Dedifferentiated amniotic fluid mesenchymal stem cell (primary cell): Measurements from ENCODE around the gene MME.

Source experiments
- DNase-seq: peaks from one replicate; pipeline ENCODE4 v3.0.0-alpha.2; 2016; ENCODE audit errors: extremely low spot score

Gene MME

DNA sequence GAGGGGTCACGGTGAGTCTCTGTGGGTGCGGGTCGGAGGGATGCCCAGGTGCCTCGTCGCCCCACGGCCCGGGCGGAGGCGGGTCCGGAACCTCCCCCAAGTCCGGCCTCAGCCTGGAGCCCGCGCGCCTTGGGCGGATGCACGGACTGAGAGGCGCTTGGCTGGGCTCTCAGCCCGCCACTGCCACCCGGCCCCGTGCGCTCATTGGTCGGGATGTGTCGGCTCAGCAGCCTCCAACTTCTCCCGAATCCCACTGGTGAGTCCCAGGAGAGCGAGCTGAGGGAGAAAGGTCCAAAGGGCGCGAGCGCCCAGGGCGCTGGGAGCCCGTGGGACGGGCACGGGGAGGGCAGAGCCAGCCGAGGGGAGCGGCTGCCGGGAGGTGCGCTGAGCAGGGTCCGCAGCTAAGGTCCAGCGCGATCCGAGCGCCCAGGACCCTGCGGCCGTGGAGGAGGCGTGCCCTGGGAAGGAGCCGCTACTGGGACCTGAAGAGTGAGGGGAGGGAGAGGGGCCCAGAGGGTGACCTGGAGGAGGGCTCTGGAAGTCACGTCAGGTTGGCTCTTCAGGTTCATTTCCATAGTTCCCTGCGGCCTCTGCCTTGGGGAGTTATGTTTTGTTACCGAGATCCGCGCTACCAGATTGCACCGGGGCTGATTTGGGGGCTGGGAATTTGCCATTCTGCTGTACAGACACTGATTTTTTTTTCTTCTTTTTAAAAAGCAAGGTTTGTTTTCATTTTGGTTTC is at the start of gene MME:
TSS of gene MME (plus strand) at position 574 of the 742 bp plus-strand sequence. CDS start 3,849 bp downstream, outside the sequence.
- peak; percentile 54 for DNase-seq

DNA sequence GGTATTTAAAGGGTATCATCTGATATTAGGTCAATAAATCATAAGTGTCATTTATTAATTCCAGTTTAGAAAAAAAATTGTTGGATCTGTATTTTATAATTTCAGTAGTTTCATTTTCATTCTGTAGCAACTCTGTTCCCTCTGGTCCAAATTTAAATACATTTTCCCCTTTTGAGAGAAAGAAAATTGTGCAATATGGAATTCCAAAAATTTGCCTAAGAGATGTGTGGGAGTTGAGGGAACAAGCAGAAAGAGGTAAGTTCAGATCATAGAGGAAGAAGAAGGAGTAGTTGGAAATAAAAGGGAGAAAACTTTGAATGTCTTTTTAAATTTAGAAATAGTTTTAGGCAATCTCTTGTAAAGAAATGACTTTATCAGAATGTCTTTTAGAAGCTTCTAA is 48.9 kb upstream of the MME start:
- peak; percentile 63 for DNase-seq

- DNase-seq: peak; percentile 59
Measured at GRCh38 chr3:155032918-155033317, 47.2 kb upstream of the MME start.

- no peak for DNase-seq
Measured at GRCh38 chr3:155034786-155035185, 45.3 kb upstream of the MME start.

DNA sequence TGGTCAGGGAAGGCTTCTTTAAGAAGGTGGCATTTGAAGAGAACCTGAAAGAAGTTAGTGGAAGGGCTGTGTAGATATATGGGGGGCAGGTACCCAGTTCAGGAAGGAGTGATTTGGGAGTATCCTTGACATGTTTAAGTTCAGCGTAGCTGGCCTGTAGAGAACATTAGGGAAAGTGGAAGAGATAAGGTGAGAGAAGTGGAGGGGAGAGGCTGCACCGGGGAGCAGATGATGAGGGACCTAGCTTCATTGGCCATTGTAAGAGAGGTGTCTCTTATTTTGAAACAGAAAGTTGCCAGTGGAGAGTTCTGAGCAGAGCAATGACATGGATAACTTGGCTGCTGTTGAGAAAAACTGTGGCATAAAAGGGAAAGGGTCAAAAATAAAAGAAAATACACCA is 44.6 kb upstream of the MME start:
- no peak for DNase-seq

DNA sequence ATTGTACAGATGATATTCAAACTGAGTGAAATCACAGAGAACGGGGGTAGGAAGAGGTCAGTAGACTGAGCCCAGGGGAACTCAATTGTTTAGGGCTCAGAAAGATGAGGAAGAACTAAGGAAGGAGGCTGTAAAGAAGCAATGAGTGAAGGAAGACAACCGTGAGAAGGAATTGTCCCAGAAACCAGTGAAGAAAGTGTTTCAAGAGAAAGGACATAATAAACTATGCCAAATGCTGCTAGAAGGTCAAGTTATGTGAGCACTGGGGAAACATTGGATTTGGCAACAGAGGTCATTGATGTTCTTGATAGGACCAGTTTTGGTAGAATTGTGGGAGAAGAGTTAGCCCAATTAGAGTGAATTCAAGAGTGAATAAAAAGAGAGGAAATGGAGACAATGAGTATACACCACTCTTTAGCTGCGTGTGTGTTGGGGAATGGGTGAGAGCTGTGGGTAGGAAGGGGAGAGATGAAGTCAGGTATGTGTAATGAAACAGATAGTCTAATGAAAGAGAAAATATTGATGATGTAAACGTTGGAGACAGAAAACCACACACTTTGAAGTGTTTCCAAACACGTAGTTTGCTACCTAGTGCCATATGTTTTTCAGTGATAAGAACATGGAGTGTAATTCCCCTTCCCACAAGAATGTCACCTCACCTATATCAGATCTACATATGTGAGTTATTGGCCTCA is 42.5 kb upstream of the MME start:
- DNase-seq: no peak

GRCh38 chr3:155038203-155038554 is 41.9 kb upstream of the MME start:
- no peak for DNase-seq

GRCh38 chr3:155046935-155047334 is 33.2 kb upstream of the MME start:
- DNase-seq: no peak

DNA sequence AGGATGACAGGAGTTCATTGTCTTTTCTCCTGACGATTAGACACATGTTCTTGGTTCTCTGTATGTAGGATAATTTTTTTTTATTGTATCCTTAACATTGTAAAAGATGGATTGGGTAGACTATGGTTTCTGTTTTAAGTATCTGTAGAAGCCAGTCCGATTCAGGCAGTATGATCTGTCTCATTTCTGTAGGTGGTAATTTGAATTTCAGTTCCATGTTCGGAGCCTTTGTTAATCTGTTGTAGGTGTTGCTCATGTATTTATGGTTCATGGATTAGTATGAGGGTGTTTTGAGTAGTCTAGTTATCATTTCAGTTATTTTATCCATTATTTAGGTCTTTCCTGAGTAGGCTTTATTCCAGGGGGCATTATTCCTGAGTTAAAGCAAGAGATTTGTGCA is 32.4 kb upstream of the MME start:
- no peak for DNase-seq

DNA sequence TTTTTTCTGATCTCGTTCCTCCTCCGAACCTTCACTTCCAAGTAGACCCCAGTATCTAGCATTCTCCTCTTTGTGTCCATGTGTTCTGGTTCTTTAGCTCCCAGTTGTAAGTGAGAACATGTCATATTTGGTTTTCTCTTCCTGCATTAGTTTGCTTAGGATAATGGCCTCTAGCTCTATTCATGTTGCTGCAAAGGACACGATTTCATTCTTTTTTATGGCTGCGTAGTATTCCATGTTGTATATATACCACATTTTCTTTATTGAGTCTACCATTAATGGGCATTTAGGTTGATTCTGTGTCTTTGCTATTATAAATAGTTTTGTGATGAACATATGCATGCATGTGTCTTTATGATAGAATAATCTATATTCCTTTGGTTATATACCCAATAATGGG is 30.2 kb upstream of the MME start:
- no peak for DNase-seq

DNA sequence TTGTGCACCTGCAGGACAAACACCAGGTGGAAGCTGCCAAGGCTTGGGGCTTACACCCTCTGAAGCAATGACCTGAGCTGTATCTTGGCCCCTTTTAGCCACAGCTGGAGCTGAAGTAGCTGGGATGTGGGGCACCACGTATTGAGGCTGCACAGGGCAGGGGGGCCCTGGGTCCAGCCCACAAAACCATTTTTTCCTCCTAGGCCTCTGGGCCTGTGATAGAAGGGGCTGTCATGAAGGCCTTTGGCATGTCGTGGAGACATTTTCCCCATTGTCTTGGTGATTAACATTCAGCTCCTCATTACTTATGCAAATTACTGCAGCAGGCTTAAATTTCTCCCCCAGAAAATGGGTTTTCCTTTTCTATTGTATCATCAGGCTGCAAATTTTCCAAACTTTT is 27.6 kb upstream of the MME start:
- no peak for DNase-seq

GRCh38 chr3:155053756-155054155 is 26.4 kb upstream of the MME start:
- DNase-seq: no peak

DNA sequence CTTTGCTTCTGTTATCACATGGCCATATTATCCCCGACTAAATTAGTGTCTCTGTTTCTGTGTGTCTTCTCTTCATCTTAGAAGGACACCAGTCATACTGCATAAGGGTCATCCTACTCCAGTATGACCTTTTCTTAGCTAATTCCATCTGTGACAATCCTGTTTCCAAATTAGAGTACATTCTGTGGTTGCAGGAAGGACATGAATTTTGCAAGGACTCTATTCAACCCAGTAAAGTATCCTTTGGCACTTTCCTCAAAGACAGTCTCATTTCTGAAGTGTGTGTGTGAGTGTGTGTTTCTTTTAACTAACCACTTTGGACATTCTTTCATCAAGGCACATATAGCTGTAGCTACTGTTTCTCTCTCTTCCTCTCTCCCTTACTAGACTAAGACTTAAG is 15.2 kb upstream of the MME start:
- DNase-seq: no peak

- peak; percentile 33 for DNase-seq
Measured at GRCh38 chr3:155065537-155065936, 14.6 kb upstream of the MME start.

GRCh38 chr3:155069729-155070128 is 10.4 kb upstream of the MME start:
- no peak for DNase-seq

DNA sequence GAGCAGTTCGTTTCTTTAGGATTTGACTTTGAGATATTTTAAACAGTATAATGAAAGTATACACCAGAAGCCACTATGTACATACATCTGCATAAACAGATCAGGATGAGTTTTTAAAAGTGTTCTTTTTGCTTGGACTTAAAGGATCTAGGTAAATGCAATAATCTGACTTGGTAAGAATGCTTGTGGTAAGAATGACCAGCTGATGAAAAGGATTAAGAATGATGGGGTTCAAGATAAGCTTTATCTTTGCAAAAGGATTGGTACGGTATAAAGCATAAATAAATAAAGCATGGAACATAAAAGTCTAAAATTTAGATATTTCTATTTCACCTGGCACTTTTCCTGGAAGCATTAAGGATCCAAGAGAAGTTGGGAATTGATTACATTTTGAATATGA is 9.8 kb upstream of the MME start:
- DNase-seq: no peak

- peak; percentile 93 for DNase-seq
Measured at GRCh38 chr3:155070932-155071387, 9.2 kb upstream of the MME start.

- no peak for DNase-seq
Measured at GRCh38 chr3:155075200-155075599, 4.9 kb upstream of the MME start.

- no peak for DNase-seq
Measured at GRCh38 chr3:155076888-155077287, 3.2 kb upstream of the MME start.

DNA sequence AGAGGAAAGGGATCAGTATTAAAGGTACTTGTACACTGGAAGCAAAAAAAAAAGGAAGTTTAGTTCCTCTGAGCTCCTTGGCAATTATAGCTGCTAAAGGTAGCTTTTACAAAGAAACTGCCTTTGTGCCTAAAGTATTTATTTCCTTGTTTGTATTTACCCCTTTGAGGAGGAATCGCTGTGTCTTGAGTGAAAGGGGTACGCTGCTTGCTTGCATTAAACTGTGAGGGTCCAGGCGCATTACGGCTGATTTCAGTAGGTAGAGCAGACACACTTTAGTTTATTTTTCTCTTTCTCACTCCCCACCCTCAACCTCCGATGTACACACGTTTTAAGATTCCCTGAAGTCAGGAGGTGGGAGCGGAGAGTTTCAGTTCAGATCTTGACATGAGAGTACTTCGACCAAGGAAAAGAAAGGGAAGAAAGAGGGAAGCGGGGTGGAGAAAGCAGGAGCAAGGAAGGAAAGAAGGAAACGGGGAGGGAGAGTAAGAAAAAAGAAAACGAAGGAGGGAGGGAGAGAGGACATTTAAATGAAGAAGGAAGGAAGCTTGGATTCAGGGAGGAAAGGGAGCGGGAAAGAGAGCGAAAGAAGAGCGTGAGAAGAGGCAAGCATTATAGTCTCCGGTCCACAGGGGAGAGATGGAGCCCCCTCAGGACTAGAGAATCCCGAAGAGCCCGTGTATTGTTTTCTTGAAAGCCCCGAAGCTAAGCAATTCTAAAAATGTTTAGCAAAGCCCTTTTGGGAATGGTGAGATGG is 1.2 kb upstream of the MME start:
- DNase-seq: no peak

- DNase-seq: no peak
Measured at GRCh38 chr3:155079468-155079745, 712 bp upstream of the MME start.

DNA sequence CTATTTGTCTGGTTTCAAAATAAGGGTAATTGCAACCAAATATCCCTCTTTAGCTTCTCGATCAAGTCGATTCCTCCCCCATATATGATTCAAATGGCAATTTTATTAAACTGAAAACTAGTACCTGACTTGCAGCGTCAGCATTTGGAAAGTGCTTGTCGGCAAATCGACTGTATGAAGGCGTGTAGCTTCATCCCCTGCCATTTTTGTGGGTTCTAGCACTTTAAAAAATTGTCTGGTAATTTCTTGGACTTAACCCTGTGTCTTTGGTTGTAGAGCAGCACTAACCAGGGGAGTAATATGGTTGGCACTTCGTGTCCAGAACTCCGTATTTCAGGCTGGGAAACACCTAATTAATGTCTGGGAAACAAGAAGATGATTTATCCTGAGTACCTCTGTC is 573 bp downstream of the MME start:
- no peak for DNase-seq

GRCh38 chr3:155083313-155083905 is 3.3 kb downstream of the MME start:
- no peak for DNase-seq
